GM15510 (cell line): ENCODE data around the gene THEM4.

Experiments
- POLR2A ChIP-seq: IDR thresholded peaks from 3 replicates; pipeline ENCODE4 v1.6.1; 2011; ENCODE audit warnings: borderline replicate concordance; ENCODE audit not compliant: insufficient read length; ENCODE audit errors: extremely low read depth

THEM4 gene

GRCh38 chr1:151854658-151855057, 54.7 kb downstream of the THEM4 start:
- TF ChIP-seq POLR2A = no peak

- TF ChIP-seq POLR2A = no peak
These were observed 55.8 kb downstream of the THEM4 start, which contains the start of gene THEM5 for GRCh38 chr1:151853411-151853943. THEM5 (minus strand) TSS chr1:151853712; CDS start chr1:151853565, 147 bp downstream.

DNA sequence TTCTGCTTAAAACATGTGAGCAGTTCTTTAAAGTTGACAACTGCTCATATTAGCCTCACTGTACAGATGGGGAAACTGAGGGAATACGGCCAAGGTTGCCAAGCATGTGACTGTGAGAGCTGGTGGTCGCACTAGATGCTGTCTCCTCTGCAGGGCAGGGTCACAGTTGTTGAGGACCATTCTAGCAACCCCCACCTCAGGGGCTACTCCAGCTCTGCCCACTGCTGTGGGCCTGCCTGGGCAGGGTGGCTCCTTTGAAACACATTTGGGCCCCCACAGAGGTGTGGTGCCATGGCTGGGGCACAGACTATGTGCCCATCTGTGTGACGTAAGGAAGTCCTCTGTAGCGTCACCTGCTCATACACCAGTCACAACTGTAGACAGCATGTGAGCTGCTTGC, 56.6 kb downstream of the THEM4 start:
- no peak for TF ChIP-seq POLR2A

- TF ChIP-seq POLR2A = no peak
These were observed 57.4 kb downstream of the THEM4 start for GRCh38 chr1:151851886-151852285.

DNA sequence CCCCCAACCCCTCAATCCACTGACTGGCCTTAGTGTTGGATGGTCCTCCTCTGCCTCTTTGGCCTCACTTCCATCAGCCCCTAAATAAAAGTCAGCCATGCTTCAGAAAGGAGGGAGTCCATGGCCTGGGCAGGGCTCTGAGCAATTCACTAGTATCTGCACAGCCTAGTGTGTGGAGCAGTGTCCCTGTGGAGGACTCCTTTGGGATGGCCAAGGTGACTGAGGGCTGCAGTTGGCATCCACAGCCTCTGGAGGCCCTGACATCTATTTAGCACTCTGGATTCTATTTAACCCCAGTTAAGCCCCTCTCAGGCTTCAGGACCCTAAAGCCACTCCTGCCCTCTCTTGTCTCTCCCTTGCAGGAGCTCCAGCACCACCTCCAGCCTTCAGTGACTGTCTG, 59.4 kb downstream of the THEM4 start:
- TF ChIP-seq POLR2A = no peak

- no peak for TF ChIP-seq POLR2A
These were observed 60.2 kb downstream of the THEM4 start for GRCh38 chr1:151849126-151849525.

GRCh38 chr1:151847867-151848596, 61.3 kb downstream of the THEM4 start:
- no peak for TF ChIP-seq POLR2A

DNA sequence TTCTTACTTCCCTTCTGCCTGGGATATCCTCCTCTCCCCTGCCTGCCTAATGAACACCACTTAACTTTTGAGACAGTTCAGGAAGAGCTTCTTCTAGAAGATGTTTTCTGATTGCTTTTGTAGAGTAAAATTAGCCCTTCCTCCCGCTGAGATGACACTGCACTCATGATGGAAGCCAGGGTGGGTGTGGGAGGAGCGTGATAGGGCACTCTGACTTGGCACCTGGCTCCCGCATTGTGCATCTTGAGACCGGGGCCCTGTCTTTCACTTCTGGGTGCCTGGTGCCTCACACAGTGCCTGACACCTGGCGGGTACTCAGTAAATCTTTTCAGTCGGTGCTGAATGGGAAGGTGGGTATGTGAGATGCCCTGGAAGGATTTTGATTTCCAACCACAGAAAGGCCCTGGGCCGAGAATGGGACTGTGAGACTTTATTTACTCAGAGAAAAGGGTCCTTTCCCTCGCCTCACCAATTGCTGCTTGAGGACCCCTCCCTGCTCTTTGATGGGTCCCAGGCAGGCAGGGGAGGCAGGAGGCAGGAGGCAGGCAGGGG, 62.5 kb downstream of the THEM4 start:
- TF ChIP-seq POLR2A = no peak

DNA sequence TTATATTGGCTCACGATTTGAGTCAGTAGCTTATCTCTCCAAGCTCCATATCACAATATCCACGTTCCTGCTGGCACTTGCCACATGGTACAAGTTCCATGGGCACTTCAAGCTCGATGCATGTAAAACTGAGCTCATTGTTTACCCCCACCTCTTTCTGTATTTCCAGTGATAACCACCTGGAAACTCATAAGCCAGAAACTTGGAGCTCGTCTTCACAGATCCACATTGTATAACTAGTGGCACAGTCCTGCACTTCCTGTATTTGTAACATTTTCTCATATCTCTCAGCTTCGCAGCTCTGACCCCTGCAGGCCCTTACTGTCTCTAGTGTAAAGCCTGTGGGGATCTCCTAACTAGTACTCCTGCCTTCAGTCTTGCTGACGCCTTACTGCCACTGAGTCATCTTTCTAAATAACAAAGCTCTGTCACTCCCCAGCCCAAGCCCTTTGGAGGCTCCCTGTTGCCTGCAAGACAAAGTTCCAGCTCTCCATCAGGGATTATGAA, 63.2 kb downstream of the THEM4 start:
- no peak for TF ChIP-seq POLR2A

GRCh38 chr1:151843398-151843797, 65.9 kb downstream of the THEM4 start:
- no peak for TF ChIP-seq POLR2A

GRCh38 chr1:151841141-151841540, 68.2 kb downstream of the THEM4 start:
- TF ChIP-seq POLR2A = no peak

- no peak for TF ChIP-seq POLR2A
These were observed 68.9 kb downstream of the THEM4 start for GRCh38 chr1:151840421-151840820.

- no peak for TF ChIP-seq POLR2A
These were observed 69.6 kb downstream of the THEM4 start, which contains the start of gene C2CD4D for GRCh38 chr1:151839457-151840403. C2CD4D (minus strand) TSS chr1:151839820; CDS start chr1:151838989, 831 bp downstream.

GRCh38 chr1:151839082-151839412, 70.3 kb downstream of the THEM4 start:
- no peak for TF ChIP-seq POLR2A
